PC-9 (cell line): ENCODE data around the gene CHEK2. TPM values are rescaled to one million over a fixed set of nuclear protein-coding genes. Genes with fewer than 3 reads are reported as not detected.

Experiments
- BruUV-seq: library from RNA; stranded (reverse); fragments of 400-500 nt; replicated peaks from 2 replicates; lab custom pipeline; 2021; lab: Mats Ljungman, UMichigan
- CTCF ChIA-PET: fragments of 300-600 bp; sonication (Branson Sonifier 250); formaldehyde crosslinking; loops from one replicate; lab custom pipeline; 2022; ENCODE audit warnings: antibody characterized with exemption; lab: Charles Lee
- POLR2A ChIA-PET: fragments of 300-600 bp; sonication (Branson Sonifier 250); formaldehyde crosslinking; loops from one replicate; lab custom pipeline; 2022; ENCODE audit warnings: antibody characterized with exemption; ENCODE audit not compliant: unreplicated experiment; lab: Charles Lee
- DNase-seq, 2 experiments: peaks; one replicate each; pipeline versions ENCODE4 v3.0.0 to v3.0.0-alpha.2; 2015 to 2022; ENCODE audit warnings: mixed read lengths in 1 of 2
- H2AFZ ChIP-seq: fragments of 200-600 bp; sonication (generic); 2 replicates; pipeline ENCODE4 v1.8.1; 2017; ENCODE audit warnings: antibody characterized with exemption
- H3F3A ChIP-seq: fragments of 200-600 bp; sonication (generic); 2 replicates; pipeline ENCODE4 v1.8.1; 2017; ENCODE audit warnings: antibody characterized with exemption, mild to moderate bottlenecking, low read depth; ENCODE audit not compliant: insufficient read depth
- H3K27ac ChIP-seq: fragments of 200-600 bp; sonication (generic); 2 replicates; pipeline ENCODE4 v1.6.1; 2016; ENCODE audit warnings: mixed run types
- H3K27me3 ChIP-seq: fragments of 200-600 bp; sonication (generic); 2 replicates; pipeline ENCODE4 v1.6.1; 2016; ENCODE audit warnings: low read depth, mixed run types; ENCODE audit not compliant: insufficient read depth
- H3K36me3 ChIP-seq: fragments of 200-600 bp; sonication (generic); 2 replicates; pipeline ENCODE4 v1.6.1; 2016; ENCODE audit warnings: low read depth, mixed run types
- H3K4me1 ChIP-seq: fragments of 200-600 bp; sonication (generic); replicated peaks from 2 replicates; pipeline ENCODE4 v1.6.1; 2016; ENCODE audit warnings: mixed run types; ENCODE audit not compliant: insufficient read depth
- H3K4me2 ChIP-seq: fragments of 200-600 bp; sonication (generic); 2 replicates; pipeline ENCODE4 v1.6.1; 2017; ENCODE audit warnings: mixed run types
- H3K4me3 ChIP-seq: fragments of 200-600 bp; sonication (generic); 2 replicates; pipeline ENCODE4 v1.6.1; 2016; ENCODE audit warnings: mixed run types
- H3K79me2 ChIP-seq: fragments of 200-600 bp; sonication (generic); 2 replicates; pipeline ENCODE4 v1.6.1; 2017; ENCODE audit warnings: low read depth, mixed run types
- H3K9me2 ChIP-seq: fragments of 200-600 bp; sonication (generic); 2 replicates; pipeline ENCODE4 v1.8.1; 2017; ENCODE audit warnings: mild to moderate bottlenecking; ENCODE audit not compliant: insufficient read depth
- H3K9me3 ChIP-seq: fragments of 200-600 bp; sonication (generic); 2 replicates; pipeline ENCODE4 v1.8.1; 2016; ENCODE audit warnings: low read depth; ENCODE audit not compliant: insufficient read depth
- H4K20me1 ChIP-seq: fragments of 200-600 bp; sonication (generic); 2 replicates; pipeline ENCODE4 v1.8.1; 2017; ENCODE audit not compliant: insufficient read depth
- EZH2 ChIP-seq: fragments of 200-600 bp; sonication (generic); IDR thresholded peaks from 2 replicates; pipeline ENCODE4 v1.8.0; 2017; ENCODE audit warnings: antibody characterized with exemption, low read depth
- intact Hi-C: fragments of 100-400 bp; cut with micrococcal nuclease; formaldehyde crosslinking; loops from one replicate; pipeline ENCODE4 v1.10.0; 2022; ENCODE audit not compliant: unreplicated experiment
- total RNA-seq: library from RNA; stranded (reverse); gene quantifications from 2 replicates; pipeline ENCODE4 v1.2.3, GENCODE V29; 2021
- TF ChIP-seq, protein P1 (sequence below): fragments of 200-600 bp; sonication (generic); conservative IDR thresholded peaks from 2 replicates; pipeline ENCODE4 v1.6.1; 2017; ENCODE audit warnings: mixed run types, antibody characterized with exemption, mild to moderate bottlenecking, moderate library complexity

Gene CHEK2
- total RNA-seq, 1 experiment from 2014 or later = 32.8 TPM

DNA sequence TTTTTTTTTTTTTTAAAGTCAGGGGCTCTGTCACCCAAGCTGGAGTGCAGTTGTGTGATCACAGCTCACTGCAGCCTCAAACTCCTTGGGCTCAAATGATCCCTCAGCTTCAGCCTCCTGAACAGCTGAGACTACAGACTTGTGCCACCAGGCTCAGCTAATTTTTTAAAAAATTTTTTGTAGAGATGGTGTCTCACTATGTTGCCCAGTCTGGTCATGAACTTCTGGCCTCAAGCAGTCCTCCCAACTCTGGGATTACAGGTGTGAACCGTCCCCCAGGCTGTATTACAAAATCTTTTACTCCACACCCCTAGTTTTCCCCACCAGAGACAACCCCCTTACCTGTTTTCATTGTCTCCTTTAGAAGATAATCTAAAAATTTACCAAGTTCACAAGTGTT lies 32.8 kb upstream of the CHEK2 start:
- H3K27me3 ChIP-seq = no peaks in the 10 kb centered on the region
- no peak overlapping the region; the same call in 1 of the 2 replicates for H3K4me3 ChIP-seq
- peaks cover 10% of the 10 kb centered on the region; the same call in 1 of the 2 replicates for H3K36me3 ChIP-seq
- 0 out of 2 replicates have a peak overlapping the region, but pooled peaks have one; percentile 7 for H3K4me2 ChIP-seq
- no peak overlapping the region for H3K27ac ChIP-seq
- ChIA-PET CTCF (interaction anchor here (0.7 kb wide), 1 partner anchor 16 kb away, joined by 3 read pairs; no protein-coding TSS in a partner anchor), POLR2A (no interaction called here)
- 0 out of 2 replicates have a peak, but pooled peaks cover 8% of the 10 kb centered on the region for H3K4me1 ChIP-seq
- no TSS peak for BruUV-seq
- no peaks in the 10 kb centered on the region for H3K9me2 ChIP-seq
- no peaks in the 10 kb centered on the region for H3K9me3 ChIP-seq
- H2AFZ ChIP-seq = no peak overlapping the region
- intact Hi-C loops = no loop called here
- no peak for TF ChIP-seq EZH2
- TF ChIP-seq, protein P1, sequence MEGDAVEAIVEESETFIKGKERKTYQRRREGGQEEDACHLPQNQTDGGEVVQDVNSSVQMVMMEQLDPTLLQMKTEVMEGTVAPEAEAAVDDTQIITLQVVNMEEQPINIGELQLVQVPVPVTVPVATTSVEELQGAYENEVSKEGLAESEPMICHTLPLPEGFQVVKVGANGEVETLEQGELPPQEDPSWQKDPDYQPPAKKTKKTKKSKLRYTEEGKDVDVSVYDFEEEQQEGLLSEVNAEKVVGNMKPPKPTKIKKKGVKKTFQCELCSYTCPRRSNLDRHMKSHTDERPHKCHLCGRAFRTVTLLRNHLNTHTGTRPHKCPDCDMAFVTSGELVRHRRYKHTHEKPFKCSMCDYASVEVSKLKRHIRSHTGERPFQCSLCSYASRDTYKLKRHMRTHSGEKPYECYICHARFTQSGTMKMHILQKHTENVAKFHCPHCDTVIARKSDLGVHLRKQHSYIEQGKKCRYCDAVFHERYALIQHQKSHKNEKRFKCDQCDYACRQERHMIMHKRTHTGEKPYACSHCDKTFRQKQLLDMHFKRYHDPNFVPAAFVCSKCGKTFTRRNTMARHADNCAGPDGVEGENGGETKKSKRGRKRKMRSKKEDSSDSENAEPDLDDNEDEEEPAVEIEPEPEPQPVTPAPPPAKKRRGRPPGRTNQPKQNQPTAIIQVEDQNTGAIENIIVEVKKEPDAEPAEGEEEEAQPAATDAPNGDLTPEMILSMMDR = no peak
- no peaks in the 10 kb centered on the region for H4K20me1 ChIP-seq
- H3K79me2 ChIP-seq = peaks cover 50% of the 10 kb centered on the region
- H3F3A ChIP-seq = no peaks in the 10 kb centered on the region
- no peak for DNase-seq

DNA sequence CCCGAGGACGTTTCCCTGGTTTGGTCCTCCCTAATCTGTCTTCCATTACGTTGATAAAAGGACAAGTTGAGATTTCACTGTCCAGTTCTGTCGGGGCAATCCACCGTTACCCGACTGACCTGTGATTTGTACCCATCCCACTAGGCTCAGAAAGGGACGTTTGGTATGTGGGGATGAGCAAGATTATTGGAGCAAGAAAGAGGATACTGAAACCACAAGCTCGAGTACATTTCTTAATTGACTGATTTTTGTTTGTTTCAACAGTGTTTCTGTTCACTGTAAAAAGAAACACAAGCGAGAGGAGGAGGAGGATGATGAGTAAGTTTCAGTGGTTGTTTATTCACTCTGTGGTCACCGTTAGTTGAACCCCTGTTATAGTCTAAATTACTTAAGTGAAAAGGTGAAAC lies 31.8 kb upstream of the CHEK2 start:
- 0 out of 2 replicates have a peak, but pooled peaks cover 8% of the 10 kb centered on the region for H3K4me1 ChIP-seq
- peaks cover 10% of the 10 kb centered on the region; the same call in 1 of the 2 replicates for H3K36me3 ChIP-seq
- no peaks in the 10 kb centered on the region for H3F3A ChIP-seq
- TF ChIP-seq, protein P1 = no peak
- TF ChIP-seq EZH2 = no peak
- H3K27me3 ChIP-seq = no peaks in the 10 kb centered on the region
- H3K9me3 ChIP-seq = no peaks in the 10 kb centered on the region
- H3K9me2 ChIP-seq = no peaks in the 10 kb centered on the region
- H4K20me1 ChIP-seq = no peaks in the 10 kb centered on the region
- BruUV-seq = TSS peak; percentile 50
- ChIA-PET POLR2A (no interaction called here), CTCF (interaction anchor here (0.6 kb wide), 1 partner anchor 817 kb away, joined by 3 read pairs; no protein-coding TSS in a partner anchor)
- H3K4me3 ChIP-seq = peak overlapping the region; percentile 64
- H3K79me2 ChIP-seq = peaks cover 46% of the 10 kb centered on the region
- no peak for DNase-seq
- intact Hi-C loops = no loop called here
- peak overlapping the region; percentile 69 for H2AFZ ChIP-seq
- no peak overlapping the region for H3K27ac ChIP-seq
- H3K4me2 ChIP-seq = peak overlapping the region; percentile 83

DNA sequence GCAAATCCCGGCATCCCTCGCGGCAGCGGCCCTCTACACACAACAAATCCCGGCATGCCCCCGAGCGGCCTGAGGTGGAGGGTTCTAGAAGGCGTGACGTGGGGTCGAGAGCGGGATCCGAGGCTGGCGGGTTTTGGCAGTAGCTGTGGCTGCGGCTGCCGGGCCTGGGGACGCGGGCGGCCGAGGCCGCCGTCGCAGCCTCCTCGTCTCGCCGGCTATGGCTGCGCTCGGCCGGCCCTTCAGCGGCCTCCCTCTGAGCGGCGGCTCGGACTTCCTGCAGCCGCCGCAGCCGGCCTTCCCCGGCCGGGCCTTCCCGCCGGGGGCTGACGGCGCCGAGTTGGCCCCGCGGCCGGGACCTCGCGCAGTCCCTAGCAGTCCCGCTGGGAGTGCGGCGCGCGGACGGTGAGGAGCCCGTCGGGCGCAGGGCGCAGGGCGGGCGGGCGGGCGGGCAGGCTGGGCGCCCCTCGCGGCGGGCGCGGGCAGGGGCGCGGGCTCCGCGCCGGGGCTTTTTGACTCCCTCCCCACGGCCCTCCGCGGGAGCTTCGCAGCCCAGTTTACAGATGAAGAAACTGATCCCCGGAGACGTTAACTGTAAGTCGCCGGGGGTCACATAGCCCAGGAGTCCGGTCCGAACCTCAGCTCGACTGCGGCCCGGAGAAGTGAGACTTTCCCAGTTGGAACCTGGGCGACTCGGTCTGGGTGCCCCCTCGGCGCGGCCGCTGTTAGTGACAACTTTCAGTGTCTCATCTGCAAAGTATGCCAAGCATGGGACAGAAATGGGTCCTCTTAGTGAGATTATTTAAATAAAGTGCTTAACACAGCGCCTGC lies 31.2 kb upstream of the CHEK2 start, which contains the start of gene CCDC117:
TSS of gene CCDC117 (plus strand) at position 63 of the 828 bp plus-strand sequence. CDS start at position 218, 155 bp downstream.
- TF ChIP-seq, protein P1 = no peak
- no peak for TF ChIP-seq EZH2
- peak within 1 kb of the TSS; percentile 75 for H2AFZ ChIP-seq
- CTCF ChIA-PET = interaction anchor here (0.6 kb wide), 1 partner anchor 817 kb away, joined by 3 read pairs; no protein-coding TSS in a partner anchor

More for the DNA sequence above, 31.2 kb upstream of the CHEK2 start, which contains the start of gene CCDC117:
- peaks cover 10% of the 10 kb centered on the region; the same call in 1 of the 2 replicates for H3K36me3 ChIP-seq
- no peaks in the 10 kb centered on the region for H3F3A ChIP-seq
- H3K4me2 ChIP-seq = peak within 1 kb of the TSS; percentile 83
- peaks cover 42% of the 10 kb centered on the region for H3K79me2 ChIP-seq
- H4K20me1 ChIP-seq = no peaks in the 10 kb centered on the region
- no TSS peak for BruUV-seq
- intact Hi-C loops = no loop called here
- 0 out of 2 replicates have a peak, but pooled peaks cover 8% of the 10 kb centered on the region for H3K4me1 ChIP-seq
- H3K9me3 ChIP-seq = no peaks in the 10 kb centered on the region
- H3K27ac ChIP-seq = no peak within 1 kb of the TSS
- POLR2A ChIA-PET = no interaction called here
- H3K27me3 ChIP-seq = no peaks in the 10 kb centered on the region
- peak; percentile 79 for DNase-seq
- no peaks in the 10 kb centered on the region for H3K9me2 ChIP-seq
- H3K4me3 ChIP-seq = peak within 1 kb of the TSS; percentile 64
